K562 (cell line): Measurements from ENCODE around the gene FANCD2. TPM values are rescaled to one million over a fixed set of nuclear protein-coding genes. Genes with fewer than 3 reads are reported as not detected.

Source experiments
- BCOR ChIP-seq: fragments of 450-650 bp; IDR thresholded peaks from 2 replicates; pipeline ENCODE4 v1.6.1; 2016
- CBX5 ChIP-seq: IDR thresholded peaks from 2 replicates; pipeline ENCODE4 v1.6.1; 2014; ENCODE audit warnings: low read depth, borderline replicate concordance
- ELF1 ChIP-seq: fragments of 200-800 bp; sonication (Bioruptor generic); IDR thresholded peaks from 2 replicates; pipeline ENCODE4 v1.6.1; 2016; ENCODE audit warnings: missing genetic modification characterization, missing compliant biosample characterization
- ERF ChIP-seq: fragments of 450-650 bp; formaldehyde crosslinking; IDR thresholded peaks from 2 replicates; pipeline ENCODE4 v1.4.0; 2020; ENCODE audit warnings: mild to moderate bottlenecking, mixed read lengths
- FOXJ2 ChIP-seq: fragments of 200-800 bp; sonication (Bioruptor generic); IDR thresholded peaks from 2 replicates; pipeline ENCODE4 v1.6.1; 2016; ENCODE audit warnings: missing genetic modification characterization, missing compliant biosample characterization
- HNRNPK ChIP-seq: fragments of 200-400 bp; formaldehyde crosslinking; IDR thresholded peaks from one replicate; pipeline ENCODE4 v1.6.1; 2018; ENCODE audit warnings: mild to moderate bottlenecking, low read depth, low read length; ENCODE audit not compliant: poor library complexity, severe bottlenecking
- HNRNPL ChIP-seq: fragments of 200-400 bp; formaldehyde crosslinking; IDR thresholded peaks from 2 replicates; pipeline ENCODE4 v1.6.1; 2017; ENCODE audit warnings: low read depth, mild to moderate bottlenecking, low read length
- KAT7 ChIP-seq: sonication (generic); formaldehyde crosslinking; IDR thresholded peaks from 2 replicates; pipeline ENCODE4 v1.8.0; 2022; ENCODE audit warnings: missing genetic modification reagents, mild to moderate bottlenecking, borderline replicate concordance
- KHSRP ChIP-seq: fragments of 450-650 bp; IDR thresholded peaks from 2 replicates; pipeline ENCODE4 v1.6.1; 2017
- MAFF ChIP-seq: IDR thresholded peaks from 2 replicates; pipeline ENCODE4 v1.6.1; 2012; ENCODE audit warnings: low read length, improper control_type of control experiment
- POLR2A ChIP-seq: fragments of 450-650 bp; conservative IDR thresholded peaks from 2 replicates; pipeline ENCODE4 v1.6.1; 2016
- PPARD ChIP-seq: fragments of 250-450 bp; sonication (Bioruptor Pico); IDR thresholded peaks from 2 replicates; pipeline ENCODE4 v1.8.0; 2022; ENCODE audit warnings: inconsistent platforms, mild to moderate bottlenecking, moderate library complexity
- RCOR1 ChIP-seq, 2 experiments: IDR thresholded peaks; 2 replicates each; pipeline ENCODE4 v1.6.1; 2012; ENCODE audit warnings: low read depth in 2 of 2, low read length in 2 of 2, borderline replicate concordance in 1 of 2, improper control_type of control experiment in 1 of 2
- SMARCE1 ChIP-seq: fragments of 450-650 bp; IDR thresholded peaks from 2 replicates; pipeline ENCODE4 v1.7.1; 2016; ENCODE audit warnings: mild to moderate bottlenecking
- TCF3 ChIP-seq: sonication (generic); formaldehyde crosslinking; IDR thresholded peaks from 2 replicates; pipeline ENCODE4 v1.4.0; 2020; ENCODE audit warnings: mild to moderate bottlenecking, missing genetic modification reagents
- YBX1 ChIP-seq: fragments of 450-650 bp; IDR thresholded peaks from 2 replicates; pipeline ENCODE4 v1.7.1; 2016; ENCODE audit warnings: mild to moderate bottlenecking
- ZNF224 ChIP-seq: sonication (generic); formaldehyde crosslinking; IDR thresholded peaks from 2 replicates; pipeline ENCODE4 v1.8.0; 2022; ENCODE audit warnings: mild to moderate bottlenecking, missing genetic modification reagents
- ZNF354B ChIP-seq: fragments of 250-450 bp; sonication (Bioruptor Pico); IDR thresholded peaks from 2 replicates; pipeline ENCODE4 v1.4.0; 2020
- polyA plus RNA-seq, 8 experiments: library from polyadenylated mRNA; depleted of rRNA in 4 of 8; stranded (reverse) in 5 of 8; unstranded in 3 of 8; fragments of >200 nt; fragmentation: Nextera tagmentation in 2 of 8; fragmentation: Illumina TruSeq in 1 of 8; extraction: Ambion mirVana in 2 of 8; extraction: Trizol in 1 of 8; gene quantifications; 2 replicates each; pipeline versions ENCODE4 v1.2.1 to v1.2.3, GENCODE V29; 2011 to 2014; ENCODE audit warnings: inconsistent platforms in 1 of 8, missing spikeins in 1 of 8
- total RNA-seq, 7 experiments: library from RNA; depleted of rRNA in 6 of 7; stranded (reverse); fragments of >200 nt in 6 of 7; fragmentation: Illumina TruSeq in 2 of 7; extraction: Trizol in 2 of 7; gene quantifications; 2 replicates each; pipeline versions ENCODE4 v1.2.1 to v1.2.3, GENCODE V29; 2011 to 2021; ENCODE audit warnings: low replicate concordance in 1 of 7
- TF ChIP-seq, protein P1 (sequence below), 2 experiments: fragments of 150-350 bp in 1 of 2; IDR thresholded peaks; 2 replicates each; pipeline ENCODE4 v1.6.1; 2012 to 2016; ENCODE audit warnings: low read depth in 2 of 2, low read length in 2 of 2, mild to moderate bottlenecking in 1 of 2, moderate library complexity in 1 of 2
- TF ChIP-seq, protein P2 (sequence below): fragments of 450-650 bp; IDR thresholded peaks from 2 replicates; pipeline ENCODE4 v1.6.1; 2017; ENCODE audit warnings: antibody characterized with exemption
- TF ChIP-seq, protein P3 (sequence below): fragments of 250-450 bp; sonication (Bioruptor Pico); IDR thresholded peaks from 2 replicates; pipeline ENCODE4 v1.4.0; 2020; ENCODE audit warnings: mild to moderate bottlenecking
- TF ChIP-seq, protein P4 (sequence below): sonication (generic); IDR thresholded peaks from 2 replicates; pipeline ENCODE4 v1.6.1; 2016

The FANCD2 gene
- total and polyA plus RNA-seq, 9 of the 15 experiments (the other 6 are each of a cell fraction or from before 2014, with no cell fraction given), result 59.4 to 137 (median 96.1) TPM

DNA sequence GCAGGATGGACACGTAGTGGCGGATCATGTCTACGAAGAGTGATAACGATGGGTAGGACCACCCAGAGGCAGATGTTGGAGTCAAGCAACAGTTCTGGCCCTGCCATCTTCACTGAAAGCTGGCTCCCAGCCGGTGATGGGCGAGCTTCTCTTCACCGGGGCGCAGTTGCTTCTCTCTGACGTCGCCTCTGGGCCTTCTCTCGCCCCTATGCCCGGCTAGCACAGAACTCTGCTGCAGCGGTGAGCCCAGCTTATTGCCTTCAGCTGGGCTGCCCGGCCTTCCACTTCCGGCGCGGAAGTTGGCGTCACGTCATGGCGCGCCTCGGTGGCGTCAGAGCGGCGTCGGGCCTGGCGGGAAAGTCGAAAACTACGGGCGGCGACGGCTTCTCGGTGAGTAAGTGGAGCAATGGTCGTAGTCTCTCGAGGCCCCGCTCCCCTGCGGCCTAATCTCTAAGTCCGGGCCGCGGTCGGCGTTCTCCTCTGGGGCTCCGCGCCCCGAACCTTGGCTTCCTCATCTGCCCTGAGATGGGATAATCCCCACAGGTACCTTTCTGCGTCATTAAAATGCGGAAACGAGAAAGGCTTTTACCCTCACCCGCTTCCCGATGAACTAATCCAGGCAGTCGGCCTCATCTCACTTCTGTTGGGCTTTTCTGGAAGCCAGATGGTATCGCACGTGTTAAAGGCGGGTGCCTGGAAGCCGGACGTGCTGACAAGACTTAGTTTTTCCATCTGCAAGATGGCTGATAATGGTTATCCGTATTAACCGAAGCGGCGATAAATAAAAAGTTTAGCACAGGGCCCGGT is at the start of gene FANCD2 (continued):
- TF ChIP-seq, protein P1, sequence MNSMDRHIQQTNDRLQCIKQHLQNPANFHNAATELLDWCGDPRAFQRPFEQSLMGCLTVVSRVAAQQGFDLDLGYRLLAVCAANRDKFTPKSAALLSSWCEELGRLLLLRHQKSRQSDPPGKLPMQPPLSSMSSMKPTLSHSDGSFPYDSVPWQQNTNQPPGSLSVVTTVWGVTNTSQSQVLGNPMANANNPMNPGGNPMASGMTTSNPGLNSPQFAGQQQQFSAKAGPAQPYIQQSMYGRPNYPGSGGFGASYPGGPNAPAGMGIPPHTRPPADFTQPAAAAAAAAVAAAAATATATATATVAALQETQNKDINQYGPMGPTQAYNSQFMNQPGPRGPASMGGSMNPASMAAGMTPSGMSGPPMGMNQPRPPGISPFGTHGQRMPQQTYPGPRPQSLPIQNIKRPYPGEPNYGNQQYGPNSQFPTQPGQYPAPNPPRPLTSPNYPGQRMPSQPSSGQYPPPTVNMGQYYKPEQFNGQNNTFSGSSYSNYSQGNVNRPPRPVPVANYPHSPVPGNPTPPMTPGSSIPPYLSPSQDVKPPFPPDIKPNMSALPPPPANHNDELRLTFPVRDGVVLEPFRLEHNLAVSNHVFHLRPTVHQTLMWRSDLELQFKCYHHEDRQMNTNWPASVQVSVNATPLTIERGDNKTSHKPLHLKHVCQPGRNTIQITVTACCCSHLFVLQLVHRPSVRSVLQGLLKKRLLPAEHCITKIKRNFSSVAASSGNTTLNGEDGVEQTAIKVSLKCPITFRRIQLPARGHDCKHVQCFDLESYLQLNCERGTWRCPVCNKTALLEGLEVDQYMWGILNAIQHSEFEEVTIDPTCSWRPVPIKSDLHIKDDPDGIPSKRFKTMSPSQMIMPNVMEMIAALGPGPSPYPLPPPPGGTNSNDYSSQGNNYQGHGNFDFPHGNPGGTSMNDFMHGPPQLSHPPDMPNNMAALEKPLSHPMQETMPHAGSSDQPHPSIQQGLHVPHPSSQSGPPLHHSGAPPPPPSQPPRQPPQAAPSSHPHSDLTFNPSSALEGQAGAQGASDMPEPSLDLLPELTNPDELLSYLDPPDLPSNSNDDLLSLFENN (IDR thresholded peaks at IDR 0.05; ENCODE audit: low read depth in 2 of 2, low read length in 2 of 2), result peak in 1 of 2 experiments; percentile 61; a peak in 1 of 4 replicates
- TF ChIP-seq, protein P2, sequence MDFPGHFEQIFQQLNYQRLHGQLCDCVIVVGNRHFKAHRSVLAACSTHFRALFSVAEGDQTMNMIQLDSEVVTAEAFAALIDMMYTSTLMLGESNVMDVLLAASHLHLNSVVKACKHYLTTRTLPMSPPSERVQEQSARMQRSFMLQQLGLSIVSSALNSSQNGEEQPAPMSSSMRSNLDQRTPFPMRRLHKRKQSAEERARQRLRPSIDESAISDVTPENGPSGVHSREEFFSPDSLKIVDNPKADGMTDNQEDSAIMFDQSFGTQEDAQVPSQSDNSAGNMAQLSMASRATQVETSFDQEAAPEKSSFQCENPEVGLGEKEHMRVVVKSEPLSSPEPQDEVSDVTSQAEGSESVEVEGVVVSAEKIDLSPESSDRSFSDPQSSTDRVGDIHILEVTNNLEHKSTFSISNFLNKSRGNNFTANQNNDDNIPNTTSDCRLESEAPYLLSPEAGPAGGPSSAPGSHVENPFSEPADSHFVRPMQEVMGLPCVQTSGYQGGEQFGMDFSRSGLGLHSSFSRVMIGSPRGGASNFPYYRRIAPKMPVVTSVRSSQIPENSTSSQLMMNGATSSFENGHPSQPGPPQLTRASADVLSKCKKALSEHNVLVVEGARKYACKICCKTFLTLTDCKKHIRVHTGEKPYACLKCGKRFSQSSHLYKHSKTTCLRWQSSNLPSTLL, result no peak
- TF ChIP-seq POLR2A, result peak; percentile 88
- no peak for TF ChIP-seq ERF (CRISPR knock-in tag)
- no peak for TF ChIP-seq MAFF
- peak; percentile 100 for TF ChIP-seq KHSRP
- no peak; the same call in 1 of the 2 replicates for TF ChIP-seq ZNF354B
- TF ChIP-seq HNRNPL, result no peak
- peak in 1 of 2 experiments; percentile 12; a peak in 3 of 4 replicates for TF ChIP-seq RCOR1 (IDR thresholded peaks at IDR 0.05; ENCODE audit: borderline replicate concordance in 1 of 2, low read depth in 2 of 2, low read length in 2 of 2)
- peak; percentile 46 for TF ChIP-seq TCF3 (CRISPR knock-in tag)
- TF ChIP-seq YBX1, result no peak
- no peak for TF ChIP-seq ZNF224 (CRISPR knock-in tag)
- TF ChIP-seq PPARD, result no peak
- peak; percentile 49; the same call in 1 of the 2 replicates for TF ChIP-seq CBX5
- no peak for TF ChIP-seq KAT7 (CRISPR knock-in tag)
- peak; percentile 100 for TF ChIP-seq ELF1 (tag)
- peak; percentile 67 for TF ChIP-seq SMARCE1
- TF ChIP-seq, protein P3, sequence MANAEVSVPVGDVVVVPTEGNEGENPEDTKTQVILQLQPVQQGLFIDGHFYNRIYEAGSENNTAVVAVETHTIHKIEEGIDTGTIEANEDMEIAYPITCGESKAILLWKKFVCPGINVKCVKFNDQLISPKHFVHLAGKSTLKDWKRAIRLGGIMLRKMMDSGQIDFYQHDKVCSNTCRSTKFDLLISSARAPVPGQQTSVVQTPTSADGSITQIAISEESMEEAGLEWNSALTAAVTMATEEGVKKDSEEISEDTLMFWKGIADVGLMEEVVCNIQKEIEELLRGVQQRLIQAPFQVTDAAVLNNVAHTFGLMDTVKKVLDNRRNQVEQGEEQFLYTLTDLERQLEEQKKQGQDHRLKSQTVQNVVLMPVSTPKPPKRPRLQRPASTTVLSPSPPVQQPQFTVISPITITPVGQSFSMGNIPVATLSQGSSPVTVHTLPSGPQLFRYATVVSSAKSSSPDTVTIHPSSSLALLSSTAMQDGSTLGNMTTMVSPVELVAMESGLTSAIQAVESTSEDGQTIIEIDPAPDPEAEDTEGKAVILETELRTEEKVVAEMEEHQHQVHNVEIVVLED (CRISPR knock-in tag), result peak; percentile 89
- TF ChIP-seq, protein P4, sequence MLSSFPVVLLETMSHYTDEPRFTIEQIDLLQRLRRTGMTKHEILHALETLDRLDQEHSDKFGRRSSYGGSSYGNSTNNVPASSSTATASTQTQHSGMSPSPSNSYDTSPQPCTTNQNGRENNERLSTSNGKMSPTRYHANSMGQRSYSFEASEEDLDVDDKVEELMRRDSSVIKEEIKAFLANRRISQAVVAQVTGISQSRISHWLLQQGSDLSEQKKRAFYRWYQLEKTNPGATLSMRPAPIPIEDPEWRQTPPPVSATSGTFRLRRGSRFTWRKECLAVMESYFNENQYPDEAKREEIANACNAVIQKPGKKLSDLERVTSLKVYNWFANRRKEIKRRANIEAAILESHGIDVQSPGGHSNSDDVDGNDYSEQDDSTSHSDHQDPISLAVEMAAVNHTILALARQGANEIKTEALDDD, result peak; percentile 72
- no peak for TF ChIP-seq FOXJ2
- peak; percentile 55; the same call in 1 of the 2 replicates for TF ChIP-seq BCOR
- TF ChIP-seq HNRNPK, result no peak
